GM19043 (cell line): Measurements from ENCODE around the gene CST11.
"Not testable (repeated sequence)": the region's sequence is repeated elsewhere in the genome, so short reads cannot be mapped to it uniquely, and the experiment has no call there.

Experiments used
- ATAC-seq: cut with Tn5 transposase; IDR thresholded peaks from one replicate; pipeline ENCODE4 v1.9.1; 2021; ENCODE audit warnings: low read depth; ENCODE audit not compliant: unreplicated experiment

CST11 gene, protein sequence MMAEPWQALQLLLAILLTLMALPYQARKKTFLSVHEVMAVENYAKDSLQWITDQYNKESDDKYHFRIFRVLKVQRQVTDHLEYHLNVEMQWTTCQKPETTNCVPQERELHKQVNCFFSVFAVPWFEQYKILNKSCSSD

DNA sequence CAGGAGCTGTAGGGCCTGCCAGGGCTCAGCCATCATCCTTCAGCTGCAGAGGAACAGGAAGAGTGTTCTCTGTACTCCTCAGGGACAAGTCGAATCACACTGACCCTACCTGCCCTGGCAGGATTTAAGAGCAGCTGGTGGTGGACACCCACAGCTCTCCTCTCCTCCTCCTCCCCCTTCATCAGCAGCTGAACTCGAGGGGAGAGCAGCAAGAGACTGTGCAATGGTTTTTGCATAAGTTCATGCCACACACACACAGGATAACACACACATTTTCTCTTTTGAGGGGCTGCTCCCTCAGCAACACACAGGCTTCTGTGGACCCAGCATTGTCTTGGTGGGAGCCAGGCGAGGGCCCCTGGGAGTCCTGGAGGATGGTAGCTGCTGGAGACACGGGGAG lies at the start of gene CST11:
CST11 (minus strand) TSS at position 101 of the 400 bp plus-strand sequence; CDS start at position 36, 65 bp downstream.
- no peak for ATAC-seq

DNA sequence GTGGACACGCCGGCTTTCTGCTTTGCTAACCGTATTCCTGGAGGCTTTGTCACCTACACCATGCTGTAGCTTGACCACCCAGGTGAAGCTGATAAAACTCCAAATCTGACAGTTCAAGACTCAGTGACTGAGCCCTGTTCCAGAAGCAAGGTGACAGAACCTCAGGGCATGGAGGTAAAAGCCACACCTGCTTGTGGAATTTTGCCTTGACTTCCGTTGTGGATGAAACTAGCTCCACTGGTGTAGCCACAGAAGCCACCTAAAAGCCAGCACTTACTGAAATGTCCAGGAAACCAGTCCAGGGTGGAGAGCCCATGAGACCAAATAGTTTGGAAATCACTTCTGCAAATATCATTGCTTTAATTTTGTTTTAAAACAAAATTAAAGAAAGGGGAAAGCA lies 49.2 kb upstream of the CST11 start:
- ATAC-seq = no peak

DNA sequence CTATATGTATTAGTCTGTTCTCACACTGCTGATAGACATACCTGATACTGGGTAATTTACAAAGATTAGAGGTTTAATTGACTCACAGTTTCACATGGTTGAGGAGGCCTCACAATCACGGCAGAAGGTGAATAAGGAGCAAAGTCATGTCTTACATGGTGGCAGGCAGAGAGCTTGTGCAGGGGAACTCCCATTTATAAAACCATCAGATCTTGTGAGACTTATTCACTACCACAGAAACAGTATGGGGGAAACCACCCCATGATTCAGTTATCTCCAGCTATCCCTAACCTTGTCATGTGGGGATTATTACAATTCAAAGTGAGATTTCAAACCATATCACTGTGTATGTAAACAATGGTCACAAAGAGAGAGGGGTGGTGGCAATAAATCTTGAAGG lies 44.9 kb upstream of the CST11 start:
- no peak for ATAC-seq

DNA sequence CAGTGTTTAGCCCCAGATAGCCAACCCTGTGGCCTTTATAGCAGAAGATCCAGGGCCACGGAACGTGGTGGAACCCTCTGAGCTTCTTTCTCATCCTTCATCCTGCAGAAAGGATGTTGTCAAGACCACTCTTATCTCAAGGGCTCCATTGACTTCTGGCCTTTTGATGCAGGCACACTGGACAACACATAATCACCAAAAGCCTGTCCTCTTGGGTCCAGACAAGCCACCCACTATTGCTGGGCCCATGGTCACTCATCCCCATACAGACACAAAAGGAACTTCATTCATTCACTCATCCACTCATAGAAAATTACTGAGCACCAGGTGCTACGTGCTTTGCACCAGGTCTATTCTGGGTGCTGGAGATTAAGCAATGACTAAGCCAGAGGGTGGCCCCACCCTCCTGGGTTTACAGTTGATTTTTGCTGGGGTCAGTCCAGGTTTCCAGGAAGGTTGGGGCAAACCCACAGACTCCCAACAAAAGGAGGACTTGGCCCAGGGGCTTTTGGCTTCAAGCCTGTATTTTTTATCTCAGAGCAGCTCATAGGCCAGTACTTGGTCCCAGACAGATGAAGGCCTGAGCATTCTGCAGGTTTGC lies 40.6 kb upstream of the CST11 start:
- no peak for ATAC-seq

DNA sequence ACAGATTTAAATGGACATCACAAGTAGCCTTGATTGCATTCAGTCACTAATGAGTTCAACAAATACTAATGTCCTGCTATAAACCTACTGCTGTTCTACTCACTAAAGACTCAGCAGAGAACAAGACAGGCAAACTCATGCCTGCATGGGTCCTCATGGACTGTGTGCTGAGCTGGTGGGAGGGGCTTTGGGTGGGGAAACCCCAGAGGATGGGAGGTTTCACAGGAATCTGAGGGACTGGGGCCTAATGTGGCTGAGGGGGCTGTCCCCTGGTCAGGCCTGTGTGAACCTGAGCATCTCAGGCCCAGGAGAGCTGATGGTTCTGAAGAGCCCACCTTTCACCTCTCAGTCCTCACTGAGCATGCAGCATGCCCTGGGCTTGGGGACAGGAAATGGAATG lies 39.6 kb upstream of the CST11 start:
- ATAC-seq = no peak

DNA sequence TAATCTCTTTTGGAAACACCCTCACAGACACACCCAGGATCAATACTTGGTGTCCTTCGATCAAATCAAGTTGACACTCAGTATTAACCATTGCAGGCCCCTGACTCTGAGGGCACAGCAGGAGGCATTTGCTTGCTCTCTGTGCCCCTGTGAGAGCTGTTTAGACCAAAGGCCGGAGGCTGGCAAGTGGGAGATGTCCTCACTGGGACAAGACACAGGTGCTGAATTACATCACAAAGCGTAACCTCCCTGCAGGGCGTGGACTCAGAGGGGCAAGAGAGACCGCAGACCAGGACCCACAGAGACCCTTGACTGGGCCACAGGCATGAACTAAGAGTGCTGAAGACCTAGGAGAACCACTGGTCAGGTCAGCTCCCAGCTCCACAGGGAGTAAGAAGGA lies 38.1 kb upstream of the CST11 start, which contains the start of gene CST8:
CST8 (plus strand) TSS at position 301 of the 400 bp plus-strand sequence. CDS start 551 bp downstream, outside the sequence.
- no peak for ATAC-seq

DNA sequence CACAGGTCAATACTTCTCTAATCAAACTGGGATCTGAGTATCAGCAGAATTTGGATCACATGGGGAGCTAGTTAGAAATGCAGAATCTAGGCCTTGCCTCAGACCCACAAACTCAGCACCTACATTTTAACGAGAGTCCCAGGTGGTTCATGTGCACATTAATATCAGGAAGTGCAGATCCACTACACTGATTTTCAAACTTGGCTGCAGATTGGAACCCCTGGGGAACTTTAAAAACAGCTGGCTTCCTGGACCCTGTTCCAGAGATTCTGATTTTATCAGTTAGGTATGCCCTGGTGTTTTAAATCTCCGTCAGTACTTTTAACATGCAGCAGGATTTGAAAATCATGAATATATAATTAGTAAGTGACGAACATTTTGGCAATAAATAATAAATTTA lies 36.3 kb upstream of the CST11 start:
- no peak for ATAC-seq

DNA sequence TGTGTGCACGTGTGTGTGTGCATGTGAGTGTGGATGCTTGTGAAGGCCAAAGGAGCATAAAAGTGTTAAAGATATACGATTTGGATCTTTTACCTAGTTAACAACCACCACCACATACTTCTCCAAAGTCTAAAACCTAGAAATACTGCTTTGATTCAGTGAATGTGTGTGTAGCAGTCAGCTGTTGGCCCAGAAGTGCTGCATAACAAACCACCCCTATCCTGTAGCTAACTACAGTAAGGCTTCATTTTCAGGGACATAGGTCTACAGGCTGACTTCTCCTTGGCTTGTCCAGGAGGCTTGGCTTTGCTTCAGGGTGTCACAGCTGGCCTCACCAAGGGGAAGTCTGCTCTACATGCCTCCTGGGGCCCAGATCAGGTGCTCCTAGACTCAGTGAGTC lies 35.8 kb upstream of the CST11 start:
- ATAC-seq = no peak

DNA sequence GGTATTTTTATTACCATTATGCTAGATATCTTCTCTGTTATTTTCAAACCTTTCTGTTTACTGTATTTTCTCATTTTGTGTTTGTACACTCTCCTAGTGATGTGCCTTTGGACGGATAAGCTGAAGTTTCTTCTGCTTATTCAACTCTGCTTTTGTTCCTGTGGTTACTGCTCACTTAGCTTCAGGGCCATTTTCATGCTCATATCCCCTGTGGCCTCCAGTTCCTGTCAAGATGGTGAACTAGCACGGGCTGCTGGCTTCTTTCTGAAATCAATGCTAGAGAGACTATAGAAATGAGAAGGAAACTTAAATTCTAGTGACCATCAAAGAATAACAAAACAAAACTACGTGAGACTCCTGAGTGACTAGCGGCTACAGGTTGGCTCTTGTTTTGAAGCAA lies 31.4 kb upstream of the CST11 start:
- ATAC-seq = no peak

DNA sequence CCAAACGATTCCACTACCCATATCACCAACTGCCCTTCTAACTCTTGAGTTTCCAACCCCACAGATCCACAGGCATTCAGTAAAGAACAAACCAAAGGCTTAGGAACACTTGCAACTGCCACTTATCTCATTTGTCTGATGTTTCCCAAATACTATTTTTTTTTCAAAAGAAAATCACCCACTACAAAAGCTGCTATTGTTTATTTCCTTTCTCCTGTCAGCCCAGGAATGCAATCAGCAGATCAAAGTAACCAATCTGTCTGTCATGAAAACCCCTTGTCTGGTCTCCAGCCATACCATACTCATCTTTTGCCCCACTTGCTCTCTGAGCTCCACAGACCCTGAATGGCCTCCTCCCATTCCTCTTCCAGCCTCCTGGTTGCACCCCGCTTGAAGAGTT lies 29.5 kb upstream of the CST11 start:
- ATAC-seq = no peak

DNA sequence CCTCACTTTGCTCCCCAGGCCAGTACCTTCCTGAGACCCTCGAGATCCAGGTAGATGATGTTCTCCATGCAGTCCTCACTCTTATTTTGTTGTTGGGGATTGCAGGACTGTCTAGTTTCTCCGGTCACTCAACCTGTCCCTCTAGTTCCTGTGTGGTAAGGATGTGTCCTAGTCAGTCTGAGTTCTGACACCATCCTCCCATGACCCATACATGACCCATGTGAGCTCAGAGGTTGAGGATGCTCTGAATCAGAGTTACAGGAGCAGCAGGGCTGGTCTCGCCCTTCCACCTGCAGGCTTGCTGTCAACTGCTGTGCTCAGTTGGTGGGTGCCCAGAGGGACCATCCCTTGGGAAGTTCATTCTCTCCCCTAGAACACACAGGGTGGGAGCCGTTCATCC lies 26.4 kb upstream of the CST11 start:
- no peak for ATAC-seq

DNA sequence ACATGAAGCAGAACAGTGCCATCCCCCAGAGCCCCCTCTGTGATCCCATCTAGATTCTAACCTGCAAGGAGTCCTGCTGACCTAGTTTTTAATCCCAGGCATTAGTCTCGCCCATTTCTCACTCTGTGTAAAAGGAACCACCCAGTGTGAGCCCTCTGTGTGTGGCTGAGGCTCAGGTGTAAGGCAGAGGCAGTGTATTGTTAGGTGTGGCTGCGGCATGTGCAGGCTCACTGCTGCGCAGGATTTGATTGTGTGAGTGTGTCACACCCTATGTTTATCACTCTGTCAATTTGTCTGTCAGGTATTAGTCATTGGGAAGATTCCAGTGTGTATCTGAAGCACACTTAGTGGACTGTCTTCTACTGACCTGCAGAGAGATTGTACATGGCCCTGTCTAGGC lies 24.5 kb upstream of the CST11 start:
- no peak for ATAC-seq

DNA sequence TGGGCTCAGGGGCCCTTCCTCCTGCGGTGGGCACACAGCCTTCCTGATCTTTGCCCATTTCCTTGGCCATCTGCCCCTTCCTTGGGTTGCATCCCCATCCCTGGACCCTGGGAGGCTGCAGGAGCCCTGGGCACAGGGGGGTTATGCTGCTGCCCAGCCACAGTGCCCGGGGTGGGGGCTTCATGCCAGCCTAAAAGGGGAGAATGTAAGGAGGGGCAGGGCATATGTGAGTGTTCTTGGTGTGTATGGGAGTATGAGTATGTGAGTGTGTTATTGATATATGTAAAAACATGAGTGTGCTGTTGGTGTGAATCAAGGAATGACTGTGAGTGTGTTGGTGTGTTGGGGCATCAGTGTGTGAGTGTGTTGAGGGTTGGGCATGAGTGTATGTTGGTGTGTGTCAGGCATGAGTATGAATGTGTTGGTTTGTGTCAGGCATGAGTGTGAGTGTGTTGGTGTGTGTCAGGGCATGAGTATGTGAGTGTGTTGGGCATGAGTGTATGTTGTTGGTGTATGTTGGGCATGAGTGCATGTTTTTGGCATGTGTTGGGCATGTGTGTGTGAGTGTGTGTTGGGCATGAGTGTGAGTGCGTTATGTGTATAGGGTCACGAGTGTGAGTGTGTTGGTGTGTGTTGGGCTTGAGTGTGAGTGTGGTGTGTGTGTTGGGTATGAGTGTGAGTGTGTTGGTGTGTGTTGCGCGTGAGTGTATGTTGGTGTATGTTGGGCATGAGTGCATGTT lies 23.5 kb upstream of the CST11 start:
- ATAC-seq = no peak

DNA sequence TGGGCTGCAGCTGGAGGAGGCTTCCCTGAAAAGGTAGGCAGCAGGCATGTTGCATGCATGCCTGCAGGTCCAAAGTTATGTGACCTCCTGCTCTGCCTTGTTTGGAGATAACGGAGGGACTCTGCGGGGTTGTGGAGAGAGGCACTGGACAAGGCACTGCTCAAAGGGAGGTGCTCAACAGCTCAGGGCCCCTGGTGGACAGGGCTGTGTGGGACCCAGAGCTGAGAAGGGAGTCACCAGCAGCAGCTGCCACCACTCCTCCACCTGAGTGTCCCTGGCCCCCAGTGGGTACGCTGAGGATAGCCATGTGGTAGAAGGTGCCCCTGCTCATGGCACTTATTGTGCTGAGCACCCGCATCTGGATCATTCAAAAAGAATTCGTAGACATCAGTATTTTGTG lies 22.7 kb upstream of the CST11 start:
- ATAC-seq = no peak

DNA sequence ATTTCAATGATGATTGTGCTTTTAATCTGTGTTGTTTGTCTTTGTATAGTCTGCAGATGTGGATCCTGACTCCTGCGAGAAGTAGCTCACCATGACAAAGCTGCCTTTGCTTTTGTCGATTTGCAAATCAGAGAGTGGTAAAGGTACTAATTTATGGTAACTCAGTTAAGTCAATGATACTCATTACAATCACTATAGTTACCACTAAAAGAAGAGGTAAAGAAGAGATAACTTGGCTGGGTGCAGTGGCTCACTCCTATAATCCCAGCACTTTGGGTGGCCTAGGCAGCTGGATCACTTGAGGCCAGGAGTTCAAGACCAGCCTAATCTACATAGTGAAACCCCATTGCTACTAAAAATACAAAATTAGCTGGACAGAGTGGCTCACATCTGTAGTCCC lies 20.6 kb upstream of the CST11 start:
- not testable (repeated sequence) for ATAC-seq

DNA sequence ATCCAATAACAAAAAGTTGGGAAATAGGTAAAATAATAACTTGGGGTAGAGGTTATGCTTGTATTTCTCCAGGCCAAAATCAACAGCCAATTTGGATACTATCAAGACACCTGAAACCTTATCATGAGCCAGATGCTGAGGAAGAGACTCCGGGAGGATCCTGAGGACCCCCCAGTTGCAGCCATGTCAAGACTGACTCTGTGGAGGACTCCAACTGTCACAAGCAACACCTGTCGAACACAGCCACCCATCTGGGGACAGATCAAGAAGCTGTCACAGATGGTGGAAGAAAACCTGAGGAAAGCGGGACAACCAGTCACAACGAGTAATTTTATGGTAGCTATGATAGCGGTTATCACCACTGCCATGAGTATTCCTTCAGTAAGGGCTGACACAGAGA lies 19.6 kb upstream of the CST11 start:
- not testable (repeated sequence) for ATAC-seq

DNA sequence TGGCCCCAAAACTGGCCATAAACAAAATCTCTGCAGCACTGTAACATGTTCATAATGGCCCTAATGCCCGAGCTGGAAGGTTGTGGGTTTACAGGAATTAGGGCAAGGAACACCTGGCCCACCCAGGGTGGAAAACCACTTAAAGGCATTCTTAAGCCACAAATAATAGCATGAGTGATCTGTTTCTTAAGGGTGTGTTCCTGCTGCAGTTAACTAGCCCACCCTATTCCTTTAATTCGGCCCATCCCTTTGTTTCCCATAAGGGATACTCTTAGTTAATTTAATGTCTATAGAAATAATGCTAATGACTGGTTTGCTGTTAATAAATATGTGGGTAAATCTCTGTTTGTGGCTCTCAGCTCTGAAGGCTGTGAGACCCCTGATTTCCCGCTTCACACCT lies 14.3 kb upstream of the CST11 start:
- ATAC-seq = not testable (repeated sequence)

DNA sequence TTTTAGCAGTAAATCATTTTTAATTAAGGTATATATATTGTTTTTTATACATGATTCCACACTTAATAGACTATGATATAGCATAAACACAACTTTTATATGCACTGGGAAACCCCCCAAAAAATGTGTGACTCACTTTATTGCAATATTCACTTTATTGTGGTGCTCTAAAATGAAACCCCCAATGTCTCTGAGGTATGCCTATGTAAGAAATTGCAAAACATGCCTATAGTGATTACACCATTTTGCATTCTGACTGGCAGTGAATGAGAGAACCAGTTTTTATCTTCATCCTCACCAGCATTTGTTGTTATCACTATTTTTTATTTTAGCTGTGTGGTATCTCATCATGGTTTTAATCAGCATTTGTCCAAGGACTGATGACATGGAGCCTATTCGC lies 8.5 kb upstream of the CST11 start:
- no peak for ATAC-seq

DNA sequence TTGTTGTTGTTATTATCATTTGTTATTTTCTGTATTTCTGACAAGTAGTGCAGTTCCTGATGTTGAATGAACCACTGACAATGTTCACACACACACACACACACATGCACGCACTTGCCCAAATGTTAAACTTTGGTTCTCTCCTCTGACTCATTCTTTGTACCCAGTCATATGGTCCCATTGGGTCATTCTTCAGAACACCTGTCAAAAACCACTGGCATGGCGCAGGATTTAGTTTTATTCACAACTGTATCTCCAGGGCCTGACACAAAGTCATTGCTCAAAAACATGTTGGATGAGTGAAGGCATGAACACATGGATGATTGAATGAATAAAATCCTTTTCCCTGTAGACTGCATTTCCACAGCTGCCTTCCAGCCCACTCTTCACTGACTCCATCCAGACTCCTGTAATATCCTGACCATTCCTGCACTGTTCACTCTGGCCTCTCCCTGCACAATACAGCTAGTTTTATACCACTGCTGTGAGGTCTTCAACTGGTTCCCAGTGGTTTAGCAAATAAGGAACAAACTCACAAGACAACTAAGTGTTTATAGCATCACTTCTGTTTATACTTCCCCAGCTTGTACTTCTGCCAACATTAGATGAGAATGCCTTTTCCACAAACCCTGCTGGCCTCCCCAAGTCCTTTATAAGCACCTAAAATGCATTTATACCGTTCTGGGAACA lies 6.9 kb upstream of the CST11 start:
- ATAC-seq = no peak

DNA sequence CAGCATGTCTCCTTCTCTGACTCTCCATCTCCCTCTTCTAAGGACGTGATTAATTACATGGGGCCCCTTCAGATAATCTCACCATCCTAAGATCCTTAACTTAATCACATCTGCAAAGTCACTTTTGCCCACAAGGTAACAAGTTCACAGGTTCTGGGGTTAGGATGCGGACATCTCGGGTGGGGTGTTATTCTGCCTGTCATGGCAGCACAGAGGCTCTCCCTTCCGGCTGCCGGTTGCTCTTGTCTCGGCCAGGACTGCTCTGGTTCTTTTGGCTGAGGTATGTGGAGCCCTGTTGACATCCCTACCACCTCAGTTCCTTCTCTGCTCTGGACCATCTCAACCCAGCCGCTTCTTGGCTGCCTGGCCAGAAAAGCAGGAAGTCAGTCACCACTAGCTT lies 4.2 kb upstream of the CST11 start:
- ATAC-seq = no peak

DNA sequence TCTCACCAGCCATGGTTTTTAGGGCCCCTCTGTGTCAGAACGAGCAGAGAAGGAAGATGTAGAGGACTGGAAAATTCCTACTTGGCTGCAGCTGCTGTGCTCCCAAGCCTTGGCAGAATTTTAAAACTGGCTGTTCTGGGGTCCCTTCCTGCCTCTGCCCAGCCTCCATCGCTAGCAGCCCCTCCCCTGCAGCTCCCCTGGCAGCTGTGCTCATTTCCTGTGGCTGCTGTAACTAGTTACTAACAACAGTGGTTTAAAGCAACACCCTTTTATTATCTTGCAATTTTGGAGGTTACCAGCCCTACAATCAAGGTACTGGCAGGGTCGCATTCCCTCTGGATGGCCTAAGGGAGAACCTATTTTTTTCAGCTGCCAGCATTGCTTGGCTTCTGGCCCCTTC lies 3.7 kb upstream of the CST11 start:
- no peak for ATAC-seq

DNA sequence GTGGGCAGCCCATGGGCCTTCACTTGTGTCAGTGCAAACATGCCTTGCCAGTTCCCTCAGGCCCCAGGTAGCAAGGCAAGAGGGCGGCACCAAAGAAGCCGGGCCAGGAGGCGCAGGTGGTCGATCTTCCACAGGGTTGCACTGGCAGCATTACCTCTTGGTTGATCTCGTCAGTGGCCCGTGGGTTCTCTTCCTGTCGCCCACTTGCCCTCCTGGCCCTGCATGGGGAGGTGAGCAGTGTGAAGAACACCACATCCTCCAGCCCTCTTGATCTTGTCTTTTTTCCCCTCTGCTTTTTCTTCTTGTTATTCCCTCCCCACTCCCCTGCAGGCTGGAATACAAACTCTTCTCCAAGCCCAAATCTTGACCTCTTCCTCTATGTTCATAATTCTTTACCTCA lies 3.0 kb upstream of the CST11 start:
- ATAC-seq = no peak
